Measurements from ENCODE around the gene NEGR1.

The NEGR1 gene

GRCh38 chr1:71850515-71850914 is 431.8 kb downstream of the NEGR1 start:
- no peak for DNase-seq (ENCODE audit: low spot score)

GRCh38 chr1:71843012-71843411 is 439.3 kb downstream of the NEGR1 start:
- DNase-seq (ENCODE audit: low spot score), result no peak

GRCh38 chr1:71839876-71840275 is 442.5 kb downstream of the NEGR1 start:
- no peak for DNase-seq (ENCODE audit: low spot score)

- no peak for DNase-seq (ENCODE audit: low spot score)
Observed at GRCh38 chr1:71836904-71837303, 445.4 kb downstream of the NEGR1 start.

- no peak for DNase-seq (ENCODE audit: low spot score)
Observed at GRCh38 chr1:71835442-71835813, 446.9 kb downstream of the NEGR1 start.

GRCh38 chr1:71834601-71835441 is 447.5 kb downstream of the NEGR1 start:
- no peak for DNase-seq (ENCODE audit: low spot score)

GRCh38 chr1:71831646-71832045 is 450.7 kb downstream of the NEGR1 start:
- no peak for DNase-seq (ENCODE audit: low spot score)

- no peak for DNase-seq (ENCODE audit: low spot score)
Observed at GRCh38 chr1:71829346-71829745, 453.0 kb downstream of the NEGR1 start.

GRCh38 chr1:71828431-71829012 is 453.8 kb downstream of the NEGR1 start:
- no peak for DNase-seq (ENCODE audit: low spot score)

GRCh38 chr1:71823708-71824305 is 458.5 kb downstream of the NEGR1 start:
- no peak for DNase-seq (ENCODE audit: low spot score)

GRCh38 chr1:71817028-71817427 is 465.3 kb downstream of the NEGR1 start:
- no peak for DNase-seq (ENCODE audit: low spot score)

GRCh38 chr1:71809085-71809484 is 473.3 kb downstream of the NEGR1 start:
- DNase-seq (ENCODE audit: low spot score), result no peak

GRCh38 chr1:71804140-71804539 is 478.2 kb downstream of the NEGR1 start:
- DNase-seq (ENCODE audit: low spot score), result no peak

- no peak for DNase-seq (ENCODE audit: low spot score)
Observed at GRCh38 chr1:71796006-71796405, 486.3 kb downstream of the NEGR1 start.

GRCh38 chr1:71792264-71792663 is 490.1 kb downstream of the NEGR1 start:
- DNase-seq (ENCODE audit: low spot score), result no peak

- DNase-seq (ENCODE audit: low spot score), result no peak
Observed at GRCh38 chr1:71788113-71788512, 494.2 kb downstream of the NEGR1 start.

GRCh38 chr1:71787699-71788098 is 494.6 kb downstream of the NEGR1 start:
- DNase-seq (ENCODE audit: low spot score), result no peak

GRCh38 chr1:71786218-71786617 is 496.1 kb downstream of the NEGR1 start:
- no peak for DNase-seq (ENCODE audit: low spot score)

- no peak for DNase-seq (ENCODE audit: low spot score)
Observed at GRCh38 chr1:71785450-71785849, 496.9 kb downstream of the NEGR1 start.

GRCh38 chr1:71785000-71785399 is 497.3 kb downstream of the NEGR1 start:
- DNase-seq (ENCODE audit: low spot score), result no peak

- DNase-seq (ENCODE audit: low spot score), result no peak
Observed at GRCh38 chr1:71784241-71784640, 498.1 kb downstream of the NEGR1 start.

- DNase-seq (ENCODE audit: low spot score), result no peak
Observed at GRCh38 chr1:71783071-71783470, 499.3 kb downstream of the NEGR1 start.

GRCh38 chr1:71781450-71781849 is 500.9 kb downstream of the NEGR1 start:
- DNase-seq (ENCODE audit: low spot score), result no peak
